G401 (cell line): ENCODE results near the gene ANKRD24. TPM values are rescaled to one million over a fixed set of nuclear protein-coding genes. Genes with fewer than 3 reads are reported as not detected.
A peak's percentile ranks its signal among the peaks of the same experiment; 100 is the strongest.
"Not testable (repeated sequence)": the region's sequence is repeated elsewhere in the genome, so short reads cannot be mapped to it uniquely, and the experiment has no call there.

Experiments used
- DNase-seq: peaks from one replicate; pipeline ENCODE4 v3.0.0-alpha.2; 2015; ENCODE audit warnings: low spot score
- in situ Hi-C: cut with HindIII; loops from 2 replicates; pipeline ENCODE4 v1.10.0; 2016; ENCODE audit warnings: low sequenced_read_pairs, mixed read lengths
- total RNA-seq: library from RNA; depleted of rRNA; stranded (reverse); fragments of >200 nt; shearing (Covaris generic); gene quantifications from 2 replicates; pipeline ENCODE4 v1.2.3, GENCODE V29; 2014

The ANKRD24 gene
- total RNA-seq, 1 experiment from 2014 or later, result 3.8 TPM

DNA sequence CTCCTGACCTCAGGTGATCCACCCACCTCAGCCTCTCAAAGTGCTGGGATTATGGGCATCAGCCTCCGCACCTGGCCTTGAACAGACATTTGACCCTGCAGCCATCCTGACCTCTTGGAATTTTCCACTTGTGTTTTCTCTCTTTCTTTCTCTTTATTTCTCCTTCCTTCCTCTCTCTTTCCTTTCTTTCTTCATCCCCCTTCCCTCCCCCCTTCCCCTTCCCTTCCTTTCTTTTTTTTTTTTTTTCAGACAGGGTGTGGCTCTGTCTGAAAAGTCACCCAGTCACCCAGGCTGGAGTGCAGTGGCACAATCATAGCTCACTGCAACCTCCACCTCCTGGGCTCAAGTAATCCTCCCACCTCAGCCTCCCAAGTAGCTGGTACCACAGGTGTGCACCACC, 36.0 kb downstream of the ANKRD24 start:
- in situ Hi-C loops, result loop anchor here (25.0 kb wide), 1 partner anchor 356 kb away; the partner anchor contains the start of gene ZFR2
- not testable (repeated sequence) for DNase-seq

DNA sequence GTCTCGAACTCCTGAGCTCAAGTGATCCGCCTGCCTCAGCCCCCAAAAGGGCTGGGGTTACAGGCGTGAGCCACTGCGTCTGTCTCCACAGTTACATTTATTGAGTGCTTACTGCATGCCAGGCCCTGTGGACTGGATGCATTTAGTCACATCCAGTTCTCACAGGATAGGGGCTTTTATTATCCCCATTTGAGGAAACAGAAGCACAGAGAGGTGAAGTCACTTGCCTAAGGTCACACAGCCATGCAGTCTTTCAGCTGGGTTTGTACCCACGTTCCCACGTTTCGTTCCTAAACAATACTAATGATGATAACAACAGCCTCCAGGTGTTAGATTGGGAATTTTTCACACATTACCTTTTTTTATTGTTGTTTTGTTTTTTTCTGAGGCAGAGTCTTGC, 37.7 kb downstream of the ANKRD24 start:
- in situ Hi-C loops, result loop anchor here (25.0 kb wide), 1 partner anchor 358 kb away; the partner anchor contains the start of gene ZFR2
- DNase-seq, result no peak

DNA sequence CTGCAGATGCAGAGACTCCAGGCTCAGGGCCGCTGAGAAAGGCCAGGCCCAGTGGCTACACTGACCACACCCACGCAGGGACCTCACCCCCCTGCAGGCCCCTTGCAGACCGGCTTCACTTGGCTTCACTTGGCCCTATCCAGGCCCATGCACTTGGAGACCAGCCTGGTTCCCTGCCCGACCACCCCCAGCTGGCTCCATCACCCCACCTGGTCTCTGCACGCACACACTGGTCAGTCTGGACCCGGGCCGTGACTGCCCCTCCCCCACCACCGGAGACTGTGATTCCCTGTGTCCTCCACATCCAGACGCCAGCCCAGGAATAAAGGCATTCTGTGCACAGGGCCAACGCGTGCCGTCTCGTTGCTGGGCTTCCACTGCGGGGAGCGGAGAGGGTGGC, 42.0 kb downstream of the ANKRD24 start:
- DNase-seq, result no peak
- in situ Hi-C loops, result loop anchor here (25.0 kb wide), 1 partner anchor 362 kb away; the partner anchor contains the start of gene ZFR2

DNA sequence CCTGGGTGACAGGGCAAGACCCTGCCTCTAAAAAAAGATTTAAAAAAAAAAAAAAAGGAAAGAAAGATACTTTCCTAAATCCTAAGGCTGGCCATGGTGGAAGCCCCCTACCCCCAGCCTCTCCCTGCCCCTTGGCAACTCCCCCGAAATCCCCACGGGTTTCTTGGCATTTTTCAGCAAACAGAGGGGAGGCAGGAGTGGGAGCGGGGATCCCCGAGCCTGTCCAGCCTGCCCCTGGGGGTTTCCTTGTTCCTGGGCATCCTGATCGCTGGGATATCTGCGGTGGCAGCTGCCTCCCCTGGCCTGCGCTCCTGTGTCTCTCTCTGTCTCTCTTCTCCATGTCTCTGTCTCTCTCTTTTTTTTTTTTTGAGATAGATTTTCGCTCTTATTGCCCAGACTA, 43.4 kb downstream of the ANKRD24 start:
- DNase-seq, result no peak
- in situ Hi-C loops, result no loop called here

- in situ Hi-C loops, result no loop called here
Observed at GRCh38 chr19:4227771-4228170, 45.3 kb downstream of the ANKRD24 start.

DNA sequence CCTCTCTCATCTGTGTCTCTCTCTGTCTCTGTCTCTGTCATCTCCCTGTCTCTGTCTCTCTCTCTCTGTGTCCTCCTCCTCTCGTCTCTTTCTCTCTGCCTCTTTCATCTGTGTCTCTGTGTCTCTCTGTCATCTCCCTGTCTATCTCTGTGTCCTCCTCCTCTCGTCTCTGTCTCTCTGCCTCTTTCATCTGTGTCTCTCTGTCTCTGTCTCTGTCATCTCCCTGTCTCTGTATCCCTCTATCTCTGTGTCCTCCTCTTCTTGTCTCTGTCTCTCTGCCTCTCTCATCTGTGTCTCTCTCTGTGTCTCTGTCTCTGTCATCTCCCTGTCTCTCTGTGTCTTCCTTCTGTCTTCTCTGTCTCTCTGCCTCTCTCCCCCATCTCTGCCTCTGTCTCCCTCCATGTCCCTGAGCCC, 46.3 kb downstream of the ANKRD24 start:
- no peak for DNase-seq
- in situ Hi-C loops, result no loop called here

More at GRCh38 chr19:4227771-4228170, 45.3 kb downstream of the ANKRD24 start:
- DNase-seq, result no peak

DNA sequence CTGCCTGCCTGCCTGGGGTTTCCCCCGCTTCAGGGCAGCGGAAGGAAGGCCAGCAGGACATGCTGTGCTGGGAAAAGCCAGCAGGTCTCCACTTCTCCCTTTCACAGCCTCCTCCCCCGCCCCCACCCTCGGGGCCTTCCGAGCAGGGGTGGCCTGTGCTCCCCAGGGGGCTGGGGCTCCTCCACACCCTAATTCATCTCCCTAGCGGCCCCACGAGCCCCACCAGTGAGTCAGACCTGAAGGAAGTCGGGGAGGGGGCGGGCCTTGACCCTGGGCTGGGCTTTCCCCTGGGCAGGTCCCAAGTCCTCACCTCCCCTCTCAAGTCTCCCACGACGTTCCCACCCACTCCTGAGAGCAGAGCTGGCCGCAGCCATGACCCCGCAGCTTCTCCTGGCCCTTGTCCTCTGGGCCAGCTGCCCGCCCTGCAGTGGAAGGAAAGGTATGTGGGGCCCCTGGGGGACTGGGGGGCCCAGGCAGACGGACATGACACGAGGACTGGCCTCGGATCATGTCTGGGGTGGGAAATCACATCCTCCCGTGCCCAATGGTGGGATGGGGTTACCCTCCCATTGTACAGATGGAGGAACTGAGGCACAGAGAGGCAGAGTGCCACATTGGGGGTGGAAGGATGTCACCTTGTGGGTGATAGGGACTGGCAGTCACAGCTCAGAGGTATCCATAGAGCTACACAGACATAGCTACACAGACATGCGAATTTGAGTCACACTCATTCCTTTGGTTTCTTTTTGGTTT, 46.9 kb downstream of the ANKRD24 start, which contains the start of gene EBI3:
EBI3 (plus strand) TSS at position 345 of the 753 bp plus-strand sequence; CDS start at position 373, 28 bp downstream.
- DNase-seq, result peak; percentile 6
- in situ Hi-C loops, result no loop called here

DNA sequence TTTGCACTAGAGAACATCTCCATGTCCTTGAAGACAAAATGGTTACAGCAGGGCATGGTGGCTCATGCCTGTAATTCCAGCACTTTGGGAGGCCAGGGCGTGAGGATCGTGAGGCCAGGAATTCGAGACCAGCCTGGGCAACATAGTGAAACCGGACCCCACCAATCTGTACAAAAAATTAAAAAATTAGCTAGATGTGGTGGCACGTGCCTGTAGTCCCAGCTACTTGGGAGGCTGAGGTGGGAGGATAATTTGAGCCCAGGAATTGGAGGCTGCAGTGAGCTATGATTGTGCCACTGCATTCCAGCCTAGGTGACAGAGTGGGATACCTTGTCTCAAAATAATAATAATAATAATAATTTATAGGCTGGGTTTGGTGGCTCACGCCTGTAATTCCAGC, 47.7 kb downstream of the ANKRD24 start:
- in situ Hi-C loops, DNase-seq: not testable (repeated sequence)

DNA sequence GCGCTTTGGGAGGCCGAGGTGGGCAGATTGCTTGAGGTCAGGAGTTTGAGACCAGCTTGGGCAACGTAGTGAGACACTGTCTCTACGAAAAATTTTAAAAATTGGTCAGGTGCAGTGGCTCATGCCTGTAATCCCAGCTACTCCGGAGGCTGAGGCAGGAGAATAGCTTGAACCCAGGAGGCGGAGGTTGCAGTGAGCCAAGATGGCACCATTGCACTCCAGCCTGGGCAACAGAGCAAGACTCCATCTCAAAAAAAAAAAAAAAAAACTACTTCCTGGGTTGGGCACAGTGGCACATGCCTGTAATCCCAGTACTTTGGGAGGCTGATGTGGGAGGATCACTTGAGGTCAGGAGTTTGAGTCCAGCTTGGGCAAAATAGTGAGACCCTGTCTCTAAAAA, 49.0 kb downstream of the ANKRD24 start:
- in situ Hi-C loops, DNase-seq: not testable (repeated sequence)

DNA sequence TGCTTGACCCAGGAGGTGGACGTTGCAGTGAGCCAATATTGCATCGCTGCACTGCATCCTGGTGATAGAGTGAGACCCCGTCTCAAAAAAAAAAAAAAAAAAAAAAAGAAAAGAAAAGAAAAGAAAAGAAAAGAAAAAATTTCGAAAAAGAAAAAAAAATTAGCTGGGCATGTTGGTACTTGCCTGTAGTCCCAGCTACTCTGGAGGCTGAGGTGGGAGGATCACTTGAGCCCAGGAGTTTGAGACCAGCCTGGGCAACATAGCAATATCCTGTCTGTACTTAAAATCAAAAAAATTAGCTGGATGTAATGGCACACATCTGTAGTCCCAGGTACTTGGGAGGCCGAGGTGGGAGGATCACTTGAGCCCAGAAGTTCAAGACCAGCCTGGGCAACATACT, 49.6 kb downstream of the ANKRD24 start:
- DNase-seq, in situ Hi-C loops: not testable (repeated sequence)

DNA sequence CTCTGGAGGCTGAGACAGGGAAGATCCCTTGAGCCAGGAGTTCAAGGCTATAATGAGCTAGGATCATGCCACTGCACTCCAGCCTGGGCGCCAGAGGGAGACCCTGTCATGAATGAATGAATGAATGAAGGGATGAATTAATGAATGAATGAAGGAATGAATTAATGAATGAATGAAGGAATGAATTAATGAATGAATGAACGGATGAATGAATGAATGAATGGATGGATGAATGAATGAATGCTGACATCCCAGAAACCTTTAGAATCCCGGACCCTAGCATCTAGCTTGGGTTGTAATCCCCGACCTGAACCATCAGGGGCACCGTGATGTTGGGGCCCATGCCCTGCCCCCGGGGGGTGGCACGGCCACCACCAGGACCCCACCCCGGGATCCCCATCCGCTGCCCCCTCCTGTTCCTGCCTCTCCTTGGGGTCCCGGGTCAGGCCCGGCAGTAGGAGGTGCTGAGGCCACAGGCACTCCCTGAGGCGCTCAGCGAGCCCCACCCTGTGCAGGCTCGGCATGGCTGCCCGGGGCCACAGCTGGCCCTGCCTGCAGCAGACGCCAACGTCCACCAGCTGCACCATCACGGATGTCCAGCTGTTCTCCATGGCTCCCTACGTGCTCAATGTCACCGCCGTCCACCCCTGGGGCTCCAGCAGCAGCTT, 50.3 kb downstream of the ANKRD24 start:
- in situ Hi-C loops, result no loop called here
- DNase-seq, result no peak

DNA sequence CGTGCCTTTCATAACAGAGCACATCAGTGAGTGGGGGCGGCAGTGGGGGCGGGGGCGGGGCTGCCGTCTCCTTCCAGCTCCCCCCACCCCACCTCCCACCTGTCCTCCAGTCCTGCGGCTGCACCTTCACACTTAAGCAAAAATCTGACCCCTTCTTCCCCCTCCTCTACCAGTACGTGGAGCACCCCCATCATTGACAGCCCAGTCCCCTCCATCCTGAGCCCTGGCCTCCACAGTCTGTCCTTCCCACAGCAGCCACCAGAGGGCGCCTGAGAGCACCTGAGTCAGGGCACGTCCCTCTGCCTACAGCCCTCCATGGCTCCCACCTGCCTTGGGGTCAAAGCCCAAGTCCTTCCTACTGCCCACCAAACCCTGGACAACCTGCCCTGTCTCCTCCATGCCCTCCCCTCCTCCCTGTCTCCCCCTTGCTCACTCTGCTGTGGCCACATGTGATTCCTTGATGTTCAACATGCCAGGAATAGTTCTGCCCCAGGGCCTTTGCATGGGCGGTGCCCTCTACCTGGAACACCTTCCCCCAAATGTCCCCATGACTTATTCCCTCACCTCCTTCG, 50.9 kb downstream of the ANKRD24 start:
- DNase-seq, result peak; percentile 15
- in situ Hi-C loops, result no loop called here

DNA sequence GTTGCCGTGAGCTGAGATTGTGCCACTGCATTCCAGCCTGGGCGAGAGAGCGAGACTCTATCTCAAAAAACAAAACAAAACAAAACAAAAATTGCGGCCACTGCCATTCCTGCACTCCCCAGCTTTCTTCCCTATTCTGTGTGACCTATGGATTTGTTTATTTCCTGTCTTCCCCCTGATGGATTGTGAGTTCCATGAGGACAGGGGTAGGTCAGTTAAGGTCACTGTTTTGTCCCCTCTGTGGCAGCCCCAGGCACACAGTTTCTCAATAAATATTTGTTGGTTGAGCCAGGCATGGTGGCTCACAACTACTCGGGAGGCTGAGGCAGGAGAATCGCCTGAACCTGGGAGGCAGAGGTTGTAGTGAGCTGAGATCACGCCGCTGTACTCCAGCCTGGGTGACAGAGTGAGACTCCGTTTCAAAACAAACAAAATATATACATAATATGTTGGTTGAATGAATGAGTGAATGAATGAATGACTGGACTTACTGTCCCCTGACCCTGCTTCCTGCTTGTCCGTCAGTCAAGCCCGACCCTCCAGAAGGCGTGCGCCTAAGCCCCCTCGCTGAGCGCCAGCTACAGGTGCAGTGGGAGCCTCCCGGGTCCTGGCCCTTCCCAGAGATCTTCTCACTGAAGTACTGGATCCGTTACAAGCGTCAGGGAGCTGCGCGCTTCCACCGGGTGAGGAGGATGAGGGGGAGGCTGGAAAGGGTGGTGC, 51.8 kb downstream of the ANKRD24 start:
- DNase-seq, result no peak
- in situ Hi-C loops, result no loop called here

DNA sequence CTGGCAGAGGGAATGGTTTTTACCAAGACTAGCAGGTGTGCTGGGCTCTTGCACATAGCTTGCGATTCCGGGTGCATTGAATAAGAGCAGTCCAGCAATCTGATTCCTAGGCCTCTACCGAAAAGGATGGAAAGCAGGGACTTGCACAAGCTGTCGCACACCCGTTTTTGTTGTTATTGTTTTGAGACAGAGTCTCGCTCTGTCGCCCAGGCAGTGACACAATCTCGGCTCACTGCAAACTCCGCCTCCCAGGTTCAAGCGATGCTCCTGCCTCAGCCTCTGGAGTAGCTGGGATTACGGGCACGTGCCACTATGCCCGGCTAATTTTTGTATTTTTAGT, 52.3 kb downstream of the ANKRD24 start:
- in situ Hi-C loops, result no loop called here
- DNase-seq, result no peak

GRCh38 chr19:4237510-4237909, 55.0 kb downstream of the ANKRD24 start:
- in situ Hi-C loops, result not testable (repeated sequence)

DNA sequence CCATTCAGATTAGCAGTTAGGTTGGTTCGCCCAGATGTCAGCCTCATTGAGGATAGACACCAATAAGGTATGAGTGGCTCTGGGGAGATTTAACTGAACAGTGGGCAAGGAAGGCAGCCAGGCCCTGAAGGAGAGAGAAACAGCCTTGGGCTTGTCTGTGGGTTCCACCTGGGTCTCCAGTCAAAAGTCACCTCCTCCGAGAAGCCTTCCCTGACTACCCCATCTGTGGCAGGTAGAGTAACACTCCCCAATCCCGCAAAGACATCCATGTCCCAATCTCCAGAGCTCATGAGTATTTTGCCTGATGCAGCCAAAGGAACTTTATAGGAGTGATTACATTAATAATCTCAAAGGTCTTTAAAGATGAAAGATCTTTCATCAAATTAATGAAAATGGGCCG, 56.3 kb downstream of the ANKRD24 start:
- in situ Hi-C loops, result no loop called here
- DNase-seq, result no peak

More at GRCh38 chr19:4237510-4237909, 55.0 kb downstream of the ANKRD24 start:
- not testable (repeated sequence) for DNase-seq

DNA sequence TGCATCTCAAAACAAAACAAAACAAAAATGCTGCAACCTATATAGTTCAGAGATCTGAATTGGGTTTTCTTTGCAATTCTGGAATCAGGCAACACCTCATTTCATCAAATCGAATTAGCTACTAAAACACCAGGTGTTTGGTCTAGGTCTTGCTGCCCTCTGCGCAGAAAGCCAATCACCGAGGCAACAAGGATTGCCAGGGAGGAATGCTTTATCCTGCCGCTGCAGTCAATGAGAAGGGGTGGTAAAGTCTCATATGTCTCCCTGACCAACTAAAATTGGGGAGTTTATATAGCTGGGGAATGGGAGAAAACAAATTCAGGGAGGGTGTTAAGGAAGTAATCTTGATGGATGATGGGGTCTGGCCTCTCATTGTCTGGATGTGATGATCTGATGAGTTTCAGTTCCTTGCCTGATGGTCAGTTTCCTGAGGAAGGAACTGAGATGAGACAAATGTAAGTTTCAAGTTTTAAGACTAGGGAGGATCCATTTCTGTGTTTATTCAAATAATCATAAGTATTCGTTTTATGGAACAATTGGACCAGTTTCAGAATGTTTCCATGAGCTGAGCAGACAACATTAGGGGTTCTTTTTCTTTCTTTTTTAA, 59.4 kb downstream of the ANKRD24 start:
- in situ Hi-C loops, result no loop called here
- no peak for DNase-seq

- DNase-seq, in situ Hi-C loops: not testable (repeated sequence)
Observed at GRCh38 chr19:4245938-4246337, 63.4 kb downstream of the ANKRD24 start.
